CD4-positive, CD25-positive, alpha-beta regulatory T cell (primary cell): Measurements from ENCODE around the gene KLK11. TPM values are rescaled to one million over a fixed set of nuclear protein-coding genes. Genes with fewer than 3 reads are reported as not detected.

Experiments
- ATAC-seq, 2 donors: fragments of 150-1000 bp; cut with Tn5 transposase; one replicate each; pipeline ENCODE4 v1.10.0; 2021; ENCODE audit warnings: low read depth in 2 of 2, moderate number of reproducible peaks in 2 of 2, moderate library complexity in 1 of 2
- DNase-seq, 3 donors: peaks; one replicate each; pipeline versions ENCODE4 v3.0.0 to v3.0.0-alpha.2; 2012 to 2022; ENCODE audit warnings: mixed read lengths in 1 of 3
- H3K27ac ChIP-seq: one replicate; pipeline ENCODE4 v1.7.0; 2013; ENCODE audit warnings: mild to moderate bottlenecking, low read length; ENCODE audit not compliant: insufficient read depth, poor library complexity, severe bottlenecking
- H3K27me3 ChIP-seq: one replicate; pipeline ENCODE4 v1.7.0; 2013; ENCODE audit warnings: low read length; ENCODE audit not compliant: control insufficient read depth, insufficient read depth
- H3K36me3 ChIP-seq: one replicate; pipeline ENCODE4 v1.7.0; 2013; ENCODE audit warnings: mild to moderate bottlenecking, low read length, moderate library complexity; ENCODE audit not compliant: control insufficient read depth, insufficient read depth
- H3K4me1 ChIP-seq: 2 replicates; pipeline ENCODE4 v1.7.0; 2013; ENCODE audit warnings: mild to moderate bottlenecking, low read length; ENCODE audit not compliant: insufficient read depth, control insufficient read depth, poor library complexity, severe bottlenecking
- H3K4me3 ChIP-seq: one replicate; pipeline ENCODE4 v1.7.0; 2013; ENCODE audit warnings: low read depth, mild to moderate bottlenecking, low read length, moderate library complexity
- H3K9me3 ChIP-seq, 2 experiments: 1 replicate in 1 of 2; 2 replicates in 1 of 2; pipeline ENCODE4 v1.7.0; 2013; ENCODE audit warnings: low read length in 2 of 2, mild to moderate bottlenecking in 1 of 2, moderate library complexity in 1 of 2; ENCODE audit not compliant: control insufficient read depth in 2 of 2
- H3K27ac Mint-ChIP-seq, 3 donors: one replicate each; pipeline ENCODE4 v1.8.0; 2020 to 2022; ENCODE audit warnings: mild to moderate bottlenecking in 3 of 3, mixed read lengths in 3 of 3, moderate library complexity in 2 of 3
- H3K27me3 Mint-ChIP-seq: one replicate; pipeline ENCODE4 v1.8.0; 2022; ENCODE audit warnings: mild to moderate bottlenecking, mixed read lengths
- H3K36me3 Mint-ChIP-seq: one replicate; pipeline ENCODE4 v1.8.0; 2020; ENCODE audit warnings: mixed read lengths
- H3K4me1 Mint-ChIP-seq, 4 donors: one replicate each; pipeline ENCODE4 v1.8.0; 2020 to 2022; ENCODE audit warnings: mixed read lengths in 4 of 4, mild to moderate bottlenecking in 1 of 4
- H3K4me3 Mint-ChIP-seq, 4 donors: one replicate each; pipeline ENCODE4 v1.8.0; 2020 to 2022; ENCODE audit warnings: mild to moderate bottlenecking in 4 of 4, mixed read lengths in 4 of 4, moderate library complexity in 3 of 4
- H3K9me3 Mint-ChIP-seq, 7 donors: one replicate each; pipeline ENCODE4 v1.8.0; 2020 to 2022; ENCODE audit warnings: mixed read lengths in 7 of 7, mild to moderate bottlenecking in 3 of 7, moderate library complexity in 2 of 7
- polyA plus RNA-seq, 4 donors: library from polyadenylated mRNA; unstranded; fragments of 300-500 nt; fragmentation: Illumina TruSeq; gene quantifications; one replicate each; pipeline ENCODE4 v1.2.3, GENCODE V29; 2021
- total RNA-seq: library from RNA; stranded (reverse); gene quantifications from one replicate; pipeline ENCODE4 v1.2.3, GENCODE V29; 2022

KLK11 gene
- total RNA-seq (not detected), polyA plus RNA-seq (not detected)

- H3K27me3 ChIP-seq = no peaks in the 10 kb centered on the region
- no peaks in the 10 kb centered on the region for H3K4me1 ChIP-seq
- H3K27ac ChIP-seq = no peak within 1 kb of the TSS
- no peaks in the 10 kb centered on the region for H3K9me3 Mint-ChIP-seq
- no peaks in the 10 kb centered on the region for H3K9me3 ChIP-seq
- DNase-seq = no peak
- H3K36me3 Mint-ChIP-seq = no peaks in the 10 kb centered on the region
- no peaks in the 10 kb centered on the region for H3K36me3 ChIP-seq
- H3K4me3 Mint-ChIP-seq = no peak within 1 kb of the TSS
- ATAC-seq = no peak
- H3K27ac Mint-ChIP-seq = peak within 1 kb of the TSS in 1 of 3 donors; percentile 53
- H3K4me3 ChIP-seq = no peak within 1 kb of the TSS
- H3K4me1 Mint-ChIP-seq = peaks cover 0 to 2% (median 0%) of the 10 kb centered on the region in 4 donors
- peaks cover 27% of the 10 kb centered on the region for H3K27me3 Mint-ChIP-seq
These were observed at the start of gene KLK11 for GRCh38 chr19:51026554-51026831. Gene KLK11 (minus strand): TSS chr19:51026616. CDS start chr19:51025631, 985 bp downstream.

GRCh38 chr19:51075998-51076397 lies 49.6 kb upstream of the KLK11 start:
- peaks cover 11% of the 10 kb centered on the region for H3K27me3 Mint-ChIP-seq
- Histone ChIP-seq H3K9me3 (peaks cover 0 to 8% of the 10 kb centered on the region in 2 experiments), H3K4me3 (no peak overlapping the region), H3K4me1 (no peaks in the 10 kb centered on the region), H3K27me3 (peaks cover 2% of the 10 kb centered on the region), H3K27ac (no peak overlapping the region), H3K36me3 (no peaks in the 10 kb centered on the region)
- H3K9me3 Mint-ChIP-seq = peaks cover 0 to 8% (median 6%) of the 10 kb centered on the region in 7 donors
- ATAC-seq (no peak), DNase-seq (no peak)
- peaks cover 0 to 3% (median 0%) of the 10 kb centered on the region in 4 donors for H3K4me1 Mint-ChIP-seq
- no peak overlapping the region for H3K4me3 Mint-ChIP-seq
- H3K36me3 Mint-ChIP-seq = no peaks in the 10 kb centered on the region
- H3K27ac Mint-ChIP-seq = no peak overlapping the region

- Mint-ChIP-seq H3K27me3 (peaks cover 16% of the 10 kb centered on the region), H3K4me1 (peaks cover 0 to under 1% (median 0%) of the 10 kb centered on the region in 4 donors), H3K36me3 (no peaks in the 10 kb centered on the region), H3K27ac (no peak overlapping the region), H3K9me3 (peaks cover 0 to 8% (median 6%) of the 10 kb centered on the region in 7 donors), H3K4me3 (no peak overlapping the region)
- Histone ChIP-seq H3K27me3 (peaks cover 11% of the 10 kb centered on the region), H3K9me3 (peaks cover 0 to 8% of the 10 kb centered on the region in 2 experiments), H3K4me3 (no peak overlapping the region), H3K27ac (no peak overlapping the region), H3K4me1 (no peaks in the 10 kb centered on the region), H3K36me3 (no peaks in the 10 kb centered on the region)
- no peak for DNase-seq
- ATAC-seq = no peak
These were observed 44.6 kb upstream of the KLK11 start for GRCh38 chr19:51071095-51071405.

- peaks cover 0 to 4% (median 0%) of the 10 kb centered on the region in 4 donors for H3K4me1 Mint-ChIP-seq
These were observed 44.1 kb upstream of the KLK11 start for GRCh38 chr19:51070334-51071094.

GRCh38 chr19:51066393-51067186 lies 40.2 kb upstream of the KLK11 start:
- Mint-ChIP-seq H3K27ac (no peak overlapping the region), H3K4me1 (peaks cover 0 to 9% (median under 1%) of the 10 kb centered on the region in 4 donors), H3K27me3 (peaks cover 23% of the 10 kb centered on the region), H3K9me3 (peaks cover 0 to 3% (median 0%) of the 10 kb centered on the region in 7 donors), H3K4me3 (no peak overlapping the region), H3K36me3 (peaks cover 3% of the 10 kb centered on the region)
- Histone ChIP-seq H3K4me1 (no peaks in the 10 kb centered on the region), H3K9me3 (no peaks in the 10 kb centered on the region), H3K27ac (no peak overlapping the region), H3K4me3 (no peak overlapping the region), H3K27me3 (peaks cover 22% of the 10 kb centered on the region), H3K36me3 (no peaks in the 10 kb centered on the region)
- ATAC-seq = no peak
- no peak for DNase-seq

More at GRCh38 chr19:51070334-51071094, 44.1 kb upstream of the KLK11 start:
- Mint-ChIP-seq H3K27ac (no peak overlapping the region), H3K27me3 (peaks cover 18% of the 10 kb centered on the region), H3K9me3 (peaks cover 0 to 8% (median 6%) of the 10 kb centered on the region in 7 donors), H3K36me3 (no peaks in the 10 kb centered on the region), H3K4me3 (no peak overlapping the region)
- H3K27me3 ChIP-seq = peaks cover 14% of the 10 kb centered on the region
- DNase-seq (no peak), ATAC-seq (no peak)
- H3K4me1 ChIP-seq = no peaks in the 10 kb centered on the region
- H3K4me3 ChIP-seq = no peak overlapping the region
- H3K27ac ChIP-seq = no peak overlapping the region
- peaks cover 0 to 8% of the 10 kb centered on the region in 2 experiments for H3K9me3 ChIP-seq
- H3K36me3 ChIP-seq = no peaks in the 10 kb centered on the region

- Histone ChIP-seq H3K4me1 (no peaks in the 10 kb centered on the region), H3K9me3 (no peaks in the 10 kb centered on the region), H3K27me3 (peaks cover 22% of the 10 kb centered on the region), H3K36me3 (no peaks in the 10 kb centered on the region), H3K27ac (no peak overlapping the region), H3K4me3 (no peak overlapping the region)
- Mint-ChIP-seq H3K4me1 (peaks cover 0 to 9% (median under 1%) of the 10 kb centered on the region in 4 donors), H3K9me3 (peaks cover 0 to 6% (median 2%) of the 10 kb centered on the region in 7 donors), H3K36me3 (peaks cover 3% of the 10 kb centered on the region), H3K27me3 (peaks cover 29% of the 10 kb centered on the region), H3K4me3 (peak overlapping the region in 2 of 4 donors; percentile 49 to 64), H3K27ac (no peak overlapping the region)
- ATAC-seq (no peak), DNase-seq (no peak)
These were observed 39.0 kb upstream of the KLK11 start for GRCh38 chr19:51065221-51065960.

GRCh38 chr19:51064534-51065220 lies 38.3 kb upstream of the KLK11 start, which contains the start of gene KLK13:
Gene KLK13 (minus strand): TSS chr19:51065092. CDS start chr19:51065067, 25 bp downstream.
- no peak for ATAC-seq
- H3K27ac ChIP-seq = no peak within 1 kb of the TSS
- H3K27me3 ChIP-seq = peaks cover 21% of the 10 kb centered on the region
- no peaks in the 10 kb centered on the region for H3K4me1 ChIP-seq
- no peak within 1 kb of the TSS for H3K27ac Mint-ChIP-seq
- DNase-seq = peak in 1 of 3 donors; percentile 1
- H3K36me3 Mint-ChIP-seq = peaks cover 3% of the 10 kb centered on the region
- no peak within 1 kb of the TSS for H3K4me3 ChIP-seq
- H3K9me3 Mint-ChIP-seq = peaks cover 0 to 6% (median 2%) of the 10 kb centered on the region in 7 donors
- peak within 1 kb of the TSS in 2 of 4 donors; percentile 62 to 64 for H3K4me3 Mint-ChIP-seq
- peaks cover 0 to 9% (median under 1%) of the 10 kb centered on the region in 4 donors for H3K4me1 Mint-ChIP-seq
- peaks cover 29% of the 10 kb centered on the region for H3K27me3 Mint-ChIP-seq
- H3K9me3 ChIP-seq = no peaks in the 10 kb centered on the region
- H3K36me3 ChIP-seq = no peaks in the 10 kb centered on the region
